Measurements from ENCODE around the gene FOXJ3.

FOXJ3 gene

GRCh38 chr1:42335050-42335808 is at the start of gene FOXJ3:
FOXJ3 (minus strand) TSS chr1:42335235; CDS start chr1:42311093, 24,142 bp downstream.
- peak; percentile 80 to 93 (median 86) for DNase-seq (ENCODE audit: low read depth in 3 of 3)

DNA sequence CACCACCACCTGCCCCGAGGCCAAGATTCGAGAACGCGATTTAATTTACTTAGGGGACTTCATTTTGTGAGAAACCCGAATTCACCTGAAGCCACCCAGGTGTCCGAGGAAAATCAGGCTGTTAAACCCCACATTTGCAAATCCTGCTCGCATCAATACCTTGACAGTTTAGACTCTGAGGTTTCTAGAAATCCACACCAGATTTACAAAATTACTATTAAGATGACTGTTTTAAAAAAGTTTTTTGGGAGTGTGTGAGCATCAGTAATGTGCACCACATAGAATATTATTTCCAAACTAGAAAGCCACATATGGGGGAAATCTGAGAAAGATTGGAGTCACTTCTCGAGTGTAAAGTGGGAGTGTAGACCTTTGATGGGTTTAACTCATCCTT is 46.2 kb upstream of the FOXJ3 start:
- DNase-seq (ENCODE audit: low read depth in 3 of 3): no peak

GRCh38 chr1:42380586-42381279 is 45.7 kb upstream of the FOXJ3 start, which contains the start of gene RIMKLA:
RIMKLA (plus strand) TSS chr1:42380792; CDS start chr1:42380935, 143 bp downstream.
- DNase-seq (ENCODE audit: low read depth in 3 of 3): peak in 2 of 3 donors; percentile 19 to 33

DNA sequence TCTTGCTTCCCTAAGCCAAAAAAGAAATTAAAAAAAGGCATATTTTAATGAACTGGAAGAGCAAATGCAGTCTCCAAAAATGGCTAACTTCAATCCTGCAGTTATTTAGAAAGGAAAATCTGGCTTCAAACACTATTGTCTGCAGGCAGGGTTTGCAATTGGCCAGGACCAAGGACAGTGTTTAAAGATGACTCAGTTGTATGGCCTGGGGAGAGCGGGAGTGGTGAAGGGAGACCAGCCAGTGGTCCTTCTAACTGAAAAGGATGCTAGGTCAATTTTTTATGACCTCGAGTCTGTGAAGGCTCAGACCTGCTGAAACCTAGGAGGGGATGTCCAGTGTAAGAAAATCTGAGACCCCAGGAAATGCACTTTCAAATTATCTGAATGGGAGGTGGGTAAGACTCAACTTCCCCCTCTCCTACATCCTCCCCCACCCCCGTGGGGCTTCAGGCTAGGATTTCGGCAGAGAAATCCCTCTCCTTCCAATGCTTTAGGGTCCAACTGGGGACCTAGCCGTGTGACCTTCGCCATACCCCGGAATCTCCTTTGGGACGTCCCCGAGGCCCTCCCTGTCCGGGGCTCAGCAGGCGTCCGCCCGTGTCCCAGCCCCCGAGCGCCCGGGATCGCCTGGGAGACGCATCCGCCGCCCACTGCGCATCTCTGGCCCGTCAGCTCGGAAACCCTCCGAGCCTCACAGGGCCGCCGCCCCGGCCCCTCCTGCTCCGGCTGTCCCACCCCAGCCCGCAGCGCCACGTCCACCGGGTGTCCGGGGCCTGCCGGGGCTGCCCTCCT is 45.0 kb upstream of the FOXJ3 start:
- DNase-seq (ENCODE audit: low read depth in 3 of 3): peak in 1 of 3 donors; percentile 13

GRCh38 chr1:42372796-42373195 is 37.8 kb upstream of the FOXJ3 start:
- no peak for DNase-seq (ENCODE audit: low read depth in 3 of 3)

GRCh38 chr1:42370876-42371549 is 36.0 kb upstream of the FOXJ3 start:
- DNase-seq (ENCODE audit: low read depth in 3 of 3): no peak

- no peak for DNase-seq (ENCODE audit: low read depth in 3 of 3)
Measured at GRCh38 chr1:42369471-42369870, 34.4 kb upstream of the FOXJ3 start.

GRCh38 chr1:42368096-42368795 is 33.2 kb upstream of the FOXJ3 start:
- no peak for DNase-seq (ENCODE audit: low read depth in 3 of 3)

GRCh38 chr1:42365118-42365517 is 30.1 kb upstream of the FOXJ3 start:
- no peak for DNase-seq (ENCODE audit: low read depth in 3 of 3)

- DNase-seq (ENCODE audit: low read depth in 3 of 3): no peak
Measured at GRCh38 chr1:42364542-42364941, 29.5 kb upstream of the FOXJ3 start.

DNA sequence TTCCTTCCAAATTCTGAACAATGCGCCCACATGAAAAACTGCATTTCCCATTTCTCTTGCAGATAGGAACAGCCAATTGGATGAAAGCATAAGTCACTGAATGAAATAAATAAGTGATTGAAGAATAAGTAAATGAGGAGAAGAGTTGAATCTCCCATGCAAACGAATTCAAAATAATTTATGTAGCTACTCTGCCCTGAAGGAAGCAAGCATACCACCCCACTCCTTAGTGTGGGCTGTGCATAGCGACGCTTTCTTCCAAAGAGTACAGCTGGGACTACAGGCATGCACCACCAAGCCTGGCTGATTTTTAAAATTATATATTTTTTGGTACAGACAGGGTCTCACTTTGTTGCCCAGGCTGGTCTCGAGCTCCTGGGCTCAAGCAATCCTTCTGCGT is 29.1 kb upstream of the FOXJ3 start:
- DNase-seq (ENCODE audit: low read depth in 3 of 3): no peak

DNA sequence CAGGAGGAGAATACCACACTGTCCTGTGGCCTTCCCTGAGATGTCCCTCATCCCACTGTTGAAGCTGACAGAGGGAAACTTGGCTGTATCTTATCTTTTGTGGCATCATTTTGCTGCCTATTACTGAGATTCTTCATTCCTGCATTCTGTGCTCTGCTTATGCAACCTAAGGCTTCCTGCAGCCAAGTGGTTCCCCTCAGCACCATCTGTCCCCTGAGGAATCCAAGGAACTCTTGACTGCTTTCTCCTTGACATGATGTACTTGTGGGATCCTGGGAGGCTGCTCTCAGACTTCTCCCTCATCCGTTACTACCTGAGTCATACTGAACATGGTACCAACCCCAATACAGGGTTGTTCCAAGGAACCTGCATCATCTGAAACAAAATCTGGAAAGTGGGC is 24.4 kb upstream of the FOXJ3 start:
- DNase-seq (ENCODE audit: low read depth in 3 of 3): no peak

DNA sequence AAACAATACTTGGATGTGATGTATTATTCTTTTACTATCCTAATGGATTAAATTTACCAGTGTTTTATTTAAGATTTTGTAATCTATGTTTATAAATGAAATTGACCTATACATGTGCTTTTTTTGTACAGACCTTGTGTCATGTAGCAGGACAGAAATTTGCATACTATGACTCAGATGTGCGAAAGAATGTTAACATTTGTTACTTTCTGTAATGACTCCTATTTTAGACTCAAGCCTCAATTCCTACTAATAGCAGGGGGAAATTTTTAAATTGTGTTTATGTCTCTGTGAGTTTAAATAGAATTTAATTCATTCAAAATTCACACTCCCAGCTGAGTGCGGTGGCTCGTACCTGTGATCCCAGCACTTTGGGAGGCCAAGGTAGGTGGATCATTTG is 23.8 kb upstream of the FOXJ3 start:
- DNase-seq (ENCODE audit: low read depth in 3 of 3): no peak

DNA sequence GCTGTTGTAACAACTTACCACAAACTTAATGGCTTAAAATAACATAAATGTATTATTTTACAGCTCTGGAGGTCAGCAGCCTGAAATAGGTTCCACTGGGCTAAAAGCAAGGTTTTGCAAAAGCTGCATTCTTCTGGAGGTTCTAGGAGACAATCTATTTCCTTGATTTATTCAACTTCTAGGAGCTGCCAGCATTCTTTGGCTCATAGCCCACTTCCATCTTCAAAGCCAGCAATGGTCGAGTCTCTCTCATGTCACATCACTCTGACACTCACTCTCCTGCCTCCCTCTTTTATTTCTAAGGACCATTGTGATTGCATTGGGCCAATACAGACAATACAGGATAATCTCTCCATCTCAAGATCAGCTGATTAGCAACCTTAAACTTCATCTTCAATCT is 15.1 kb upstream of the FOXJ3 start:
- DNase-seq (ENCODE audit: low read depth in 3 of 3): no peak

DNA sequence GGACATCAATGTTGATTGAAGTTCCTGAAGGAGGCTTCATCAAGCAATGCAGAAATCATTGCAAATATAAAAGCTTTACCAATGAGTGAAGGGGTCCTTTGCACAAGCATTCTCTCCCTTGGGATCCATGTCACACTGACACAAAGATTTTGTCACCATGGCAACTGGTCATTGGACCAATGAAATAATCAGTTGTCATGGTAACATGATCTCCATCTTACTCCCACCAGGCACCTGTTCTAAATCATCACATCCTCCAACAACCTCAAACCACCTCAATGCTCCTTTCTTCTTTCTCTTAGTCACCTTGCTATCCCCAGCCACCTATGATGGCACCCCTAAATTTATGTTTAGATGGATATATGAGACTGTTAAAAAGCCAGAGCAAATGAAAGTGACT is 13.5 kb upstream of the FOXJ3 start:
- no peak for DNase-seq (ENCODE audit: low read depth in 3 of 3)

GRCh38 chr1:42343049-42343448 is 8.0 kb upstream of the FOXJ3 start:
- no peak for DNase-seq (ENCODE audit: low read depth in 3 of 3)

DNA sequence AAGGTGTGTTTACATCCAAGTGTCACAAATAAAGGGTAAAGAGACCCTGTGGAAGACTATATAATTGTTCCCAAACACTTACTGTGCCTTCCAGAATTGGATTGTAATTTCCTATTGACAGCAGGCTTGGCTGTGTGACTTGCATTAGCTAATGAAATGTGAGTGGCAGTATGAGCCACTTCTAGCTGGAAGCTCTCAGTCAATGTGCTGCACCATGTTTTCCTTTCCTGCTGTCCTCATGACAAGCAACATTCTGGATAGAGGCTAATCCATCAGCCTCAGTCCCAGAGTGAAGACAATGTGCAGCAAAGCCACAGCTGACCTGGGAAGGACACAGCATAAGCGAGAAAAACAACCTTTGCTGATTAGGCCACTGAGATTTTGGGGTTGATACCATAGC is 5.9 kb upstream of the FOXJ3 start:
- DNase-seq (ENCODE audit: low read depth in 3 of 3): no peak

DNA sequence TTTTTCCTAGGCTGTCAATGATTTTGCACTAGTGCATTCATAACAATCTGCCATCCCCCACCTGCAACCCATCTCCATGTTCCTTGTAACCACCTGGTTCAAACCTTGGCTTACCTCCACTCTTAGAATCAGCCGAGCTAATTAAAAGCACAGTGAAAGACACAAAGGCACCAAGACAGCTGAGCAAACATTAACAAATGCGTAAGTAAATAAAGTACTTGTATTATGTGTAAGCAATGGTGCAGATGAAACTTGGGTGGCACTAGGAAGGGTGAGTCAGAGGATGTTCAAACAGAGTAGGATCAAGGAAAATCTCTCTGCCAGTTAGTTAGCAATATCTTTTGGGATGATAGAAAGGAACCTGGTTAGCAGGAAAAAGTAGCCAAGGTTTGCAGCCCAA is 5.1 kb upstream of the FOXJ3 start:
- DNase-seq (ENCODE audit: low read depth in 3 of 3): no peak

GRCh38 chr1:42336978-42337377 is 1.9 kb upstream of the FOXJ3 start:
- DNase-seq (ENCODE audit: low read depth in 3 of 3): no peak

DNA sequence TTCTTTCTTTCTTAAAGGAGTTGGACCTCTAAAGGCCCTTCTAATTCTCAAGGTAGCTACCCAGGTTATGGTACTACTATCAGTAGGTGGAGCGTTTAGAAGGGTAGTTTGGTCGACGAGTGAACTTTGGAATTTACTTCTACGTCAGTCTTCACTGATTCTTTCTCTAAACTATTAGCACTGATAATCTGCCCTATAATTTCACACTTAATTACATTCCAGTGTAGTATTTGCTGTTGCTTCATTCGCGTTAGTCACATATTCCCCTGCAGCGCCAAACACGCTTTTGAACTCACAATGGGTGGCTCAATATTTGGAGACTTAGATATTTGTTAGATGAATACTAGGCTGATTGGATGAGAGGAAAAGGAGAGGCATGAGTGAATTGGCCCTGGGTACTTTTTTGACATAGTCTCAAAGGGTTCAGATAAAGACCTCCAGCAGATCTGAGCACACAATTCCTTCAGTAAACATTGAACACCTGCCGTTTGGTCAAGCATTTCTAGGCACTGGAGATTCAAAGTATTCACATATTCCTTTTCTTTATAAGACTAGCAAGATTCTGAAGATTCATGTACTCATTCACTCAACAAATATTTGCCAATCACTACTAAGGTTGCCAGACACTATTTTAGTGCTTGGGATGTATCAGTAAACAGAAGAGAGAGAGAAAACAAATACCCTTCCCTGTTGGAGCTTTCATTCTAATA is 929 bp upstream of the FOXJ3 start:
- no peak for DNase-seq (ENCODE audit: low read depth in 3 of 3)
